H1 (cell line): ENCODE results near the gene P3H4. TPM values are rescaled to one million over a fixed set of nuclear protein-coding genes. Genes with fewer than 3 reads are reported as not detected.

Source experiments
- CTCF ChIA-PET: fragments of 300-600 bp; sonication (Branson Sonifier 250); formaldehyde crosslinking; loops from one replicate; lab custom pipeline; 2021; ENCODE audit not compliant: partially characterized antibody; lab: Charles Lee
- POLR2A ChIA-PET: fragments of 300-600 bp; sonication (Branson Sonifier 250); formaldehyde crosslinking; loops from one replicate; lab custom pipeline; 2021; ENCODE audit warnings: inconsistent platforms; ENCODE audit not compliant: partially characterized antibody; lab: Charles Lee
- DNase-seq, 2 experiments: peaks; one replicate each; pipeline versions ENCODE4 v3.0.0 to v3.0.0-alpha.2; 2010 to 2022; ENCODE audit warnings: low spot score in 2 of 2, low read depth in 1 of 2, mixed read lengths in 1 of 2
- FAIRE-seq: peaks from 2 replicates; lab custom pipeline; 2011; peaks lifted over from hg19 to GRCh38; lab: Jason Lieb, UNC
- H2AFZ ChIP-seq: 2 replicates; pipeline ENCODE4 v1.8.1; 2012; ENCODE audit warnings: low read length, inconsistent platforms
- H2AK5ac ChIP-seq: 2 replicates; pipeline ENCODE4 v1.6.1; 2013; ENCODE audit warnings: low read depth, low read length
- H2BK120ac ChIP-seq: replicated peaks from 2 replicates; pipeline ENCODE3; 2013; ENCODE audit warnings: low read depth, low read length, inconsistent platforms
- H2BK12ac ChIP-seq: 2 replicates; pipeline ENCODE4 v1.6.1; 2013; ENCODE audit warnings: low read depth, low read length
- H2BK15ac ChIP-seq: 2 replicates; pipeline ENCODE4 v1.6.1; 2013; ENCODE audit warnings: low read length
- H2BK20ac ChIP-seq: 2 replicates; pipeline ENCODE4 v1.6.1; 2013; ENCODE audit warnings: low read length
- H2BK5ac ChIP-seq: 2 replicates; pipeline ENCODE4 v1.6.1; 2013; ENCODE audit warnings: low read depth, low read length
- H3K14ac ChIP-seq: 2 replicates; pipeline ENCODE4 v1.6.1; 2013; ENCODE audit warnings: inconsistent platforms; ENCODE audit not compliant: insufficient read length
- H3K18ac ChIP-seq: 2 replicates; pipeline ENCODE4 v1.6.1; 2013; ENCODE audit warnings: low read length; ENCODE audit errors: extremely low read depth
- H3K23ac ChIP-seq: 2 replicates; pipeline ENCODE4 v1.6.1; 2013; ENCODE audit warnings: inconsistent platforms; ENCODE audit not compliant: insufficient read length
- H3K23me2 ChIP-seq: 2 replicates; pipeline ENCODE4 v1.6.1; 2013; ENCODE audit warnings: low read depth, low read length
- H3K27ac ChIP-seq: 2 replicates; pipeline ENCODE4 v1.6.1; 2011; ENCODE audit warnings: low read depth, low read length, inconsistent platforms
- H3K27me3 ChIP-seq, 4 experiments: replicated peaks in 1 of 4; 1 replicate in 1 of 4; 2 replicates in 3 of 4; pipeline versions ENCODE4 v1.6.1 to v1.8.1; 2011 to 2013; ENCODE audit warnings: low read length in 3 of 4, mild to moderate bottlenecking in 3 of 4, inconsistent platforms in 2 of 4, mixed read lengths in 2 of 4, moderate library complexity in 1 of 4; ENCODE audit not compliant: control insufficient read depth in 3 of 4, insufficient read depth in 3 of 4; ENCODE audit errors: extremely low read depth in 1 of 4
- H3K36me3 ChIP-seq, 4 experiments: 2 replicates each; pipeline versions ENCODE4 v1.6.1 to v1.8.1; 2011 to 2013; ENCODE audit warnings: mild to moderate bottlenecking in 4 of 4, low read length in 3 of 4, moderate library complexity in 2 of 4, control low read depth in 1 of 4, inconsistent platforms in 1 of 4; ENCODE audit not compliant: insufficient read depth in 4 of 4, control insufficient read depth in 2 of 4
- H3K4ac ChIP-seq: replicated peaks from 2 replicates; pipeline ENCODE3; 2013; ENCODE audit warnings: low read length, low read depth, mixed read lengths, inconsistent platforms; ENCODE audit not compliant: insufficient read length
- H3K4me1 ChIP-seq, 4 experiments: replicated peaks in 1 of 4; 1 replicate in 1 of 4; 2 replicates in 3 of 4; pipeline versions ENCODE4 v1.6.1 to v1.8.1; 2011 to 2013; ENCODE audit warnings: low read length in 3 of 4, inconsistent platforms in 2 of 4, mixed read lengths in 1 of 4; ENCODE audit not compliant: insufficient read depth in 4 of 4, control insufficient read depth in 3 of 4
- H3K4me2 ChIP-seq, 2 experiments: 2 replicates each; pipeline versions ENCODE4 v1.6.1 to v1.8.1; 2011 to 2013; ENCODE audit warnings: low read depth in 2 of 2, low read length in 2 of 2, control low read depth in 1 of 2, inconsistent platforms in 1 of 2, mild to moderate bottlenecking in 1 of 2; ENCODE audit not compliant: insufficient read depth in 1 of 2
- H3K4me3 ChIP-seq, 4 experiments: fragments of 200-600, 300-600 bp in 1 of 4; sonication (generic), shearing (Covaris generic), sonication (Bioruptor Twin) in 1 of 4; 2 replicates each; pipeline versions ENCODE4 v1.5.1 to v1.8.1; 2011 to 2016; ENCODE audit warnings: low read length in 4 of 4, low read depth in 3 of 4, control low read depth in 2 of 4, inconsistent platforms in 2 of 4, mild to moderate bottlenecking in 2 of 4, mixed read lengths in 1 of 4, moderate library complexity in 1 of 4; ENCODE audit not compliant: insufficient read depth in 2 of 4; ENCODE audit errors: extremely low read depth in 1 of 4
- H3K56ac ChIP-seq: replicated peaks from 2 replicates; pipeline ENCODE3; 2013; ENCODE audit warnings: low read depth, mild to moderate bottlenecking, mixed read lengths, low read length, inconsistent platforms; ENCODE audit not compliant: insufficient read length
- H3K79me1 ChIP-seq: 2 replicates; pipeline ENCODE4 v1.6.1; 2013; ENCODE audit warnings: low read depth, low read length, control low read depth
- H3K79me2 ChIP-seq, 2 experiments: 2 replicates each; pipeline versions ENCODE4 v1.6.1 to v1.8.1; 2012 to 2013; ENCODE audit warnings: low read length in 2 of 2, mild to moderate bottlenecking in 2 of 2, inconsistent platforms in 1 of 2; ENCODE audit not compliant: insufficient read depth in 2 of 2, control insufficient read depth in 1 of 2
- H3K9ac ChIP-seq, 4 experiments: replicated peaks in 1 of 4; 1 replicate in 1 of 4; 2 replicates in 3 of 4; pipeline versions ENCODE4 v1.6.1 to v1.8.1; 2011 to 2013; ENCODE audit warnings: low read depth in 3 of 4, low read length in 3 of 4, control low read depth in 2 of 4, mild to moderate bottlenecking in 2 of 4, moderate library complexity in 2 of 4, inconsistent platforms in 1 of 4; ENCODE audit errors: extremely low read depth in 1 of 4
- H3K9me3 ChIP-seq, 2 experiments: 2 replicates each; pipeline versions ENCODE4 v1.6.1 to v1.8.1; 2012 to 2013; ENCODE audit warnings: mild to moderate bottlenecking in 2 of 2, moderate library complexity in 2 of 2, control low read depth in 1 of 2, inconsistent platforms in 1 of 2, low read depth in 1 of 2, low read length in 1 of 2, mixed read lengths in 1 of 2; ENCODE audit not compliant: insufficient read depth in 2 of 2
- H4K20me1 ChIP-seq, 2 experiments: replicated peaks in 1 of 2; 2 replicates each; pipeline versions ENCODE3 to v1.8.1; 2011 to 2013; ENCODE audit warnings: inconsistent platforms in 2 of 2, low read length in 2 of 2, mild to moderate bottlenecking in 1 of 2; ENCODE audit not compliant: insufficient read depth in 2 of 2, control insufficient read depth in 1 of 2
- H4K5ac ChIP-seq: 2 replicates; pipeline ENCODE4 v1.6.1; 2013; ENCODE audit warnings: low read length, low read depth, mixed read lengths, inconsistent platforms; ENCODE audit not compliant: insufficient read length
- H4K8ac ChIP-seq: 2 replicates; pipeline ENCODE4 v1.8.0; 2013; ENCODE audit warnings: mild to moderate bottlenecking, moderate library complexity, low read length, inconsistent platforms; ENCODE audit not compliant: insufficient read depth; ENCODE audit errors: extremely low read depth
- H4K91ac ChIP-seq: replicated peaks from 2 replicates; pipeline ENCODE3; 2013; ENCODE audit warnings: low read length, mixed read lengths, inconsistent platforms; ENCODE audit not compliant: insufficient read length
- JUND ChIP-seq: IDR thresholded peaks from 2 replicates; pipeline ENCODE4 v1.6.1; 2011; ENCODE audit warnings: mild to moderate bottlenecking, improper control_type of control experiment, low read length
- POLR2A ChIP-seq, 2 experiments: IDR thresholded peaks; 1 replicate in 1 of 2; 2 replicates in 1 of 2; pipeline ENCODE4 v1.6.1; 2011; ENCODE audit warnings: low read depth in 2 of 2, low read length in 2 of 2, mild to moderate bottlenecking in 2 of 2; ENCODE audit errors: control extremely low read depth in 1 of 2
- POLR2AphosphoS5 ChIP-seq: IDR thresholded peaks from 2 replicates; pipeline ENCODE4 v1.6.1; 2011; ENCODE audit warnings: low read depth, low read length
- RBBP5 ChIP-seq: IDR thresholded peaks from 2 replicates; pipeline ENCODE4 v1.7.1; 2012; ENCODE audit warnings: low read depth, mild to moderate bottlenecking, inconsistent platforms, low read length, moderate library complexity, borderline replicate concordance
- SAP30 ChIP-seq: fragments of 300-600 bp; sonication (generic); IDR thresholded peaks from 2 replicates; pipeline ENCODE4 v1.7.1; 2012; ENCODE audit warnings: low read length, moderate library complexity, mild to moderate bottlenecking, inconsistent platforms; ENCODE audit not compliant: insufficient read depth, insufficient replicate concordance
- TCF12 ChIP-seq: IDR thresholded peaks from 2 replicates; pipeline ENCODE4 v1.6.1; 2011; ENCODE audit warnings: low read depth, mild to moderate bottlenecking, low read length
- ZNF274 ChIP-seq: IDR thresholded peaks from 2 replicates; pipeline ENCODE4 v1.7.0; 2012; ENCODE audit warnings: low read length, borderline replicate concordance; ENCODE audit errors: extremely low read depth
- WGBS, 2 experiments: shearing (Covaris generic) in 1 of 2; methylation state at CpG; one replicate each; pipeline versions ENCODE4 v1.1.6 to v1.1.7; 2013 to 2015; ENCODE audit warnings: low lambda C conversion rate in 2 of 2, mixed read lengths in 2 of 2, inconsistent platforms in 1 of 2, low coverage in 1 of 2, missing lambda C conversion rate in 1 of 2; ENCODE audit not compliant: insufficient replicate concordance in 2 of 2, insufficient coverage in 1 of 2, insufficient read length in 1 of 2; ENCODE audit errors: extremely low coverage in 1 of 2, missing lambda C conversion rate in 1 of 2; 5-methylcytosine and 5-hydroxymethylcytosine counted together
- polyA plus RNA-seq, 7 experiments: library from polyadenylated mRNA; depleted of rRNA in 3 of 7; stranded (reverse) in 5 of 7; unstranded in 2 of 7; fragments of >200 nt in 5 of 7; fragments of 200-250 nt in 2 of 7; gene quantifications; 1 replicate in 5 of 7; 2 replicates in 1 of 7; 4 replicates in 1 of 7; pipeline versions ENCODE4 v1.2.1 to v1.2.3, GENCODE V29; 2011 to 2013; ENCODE audit warnings: missing spikeins in 2 of 7, mixed read lengths in 2 of 7
- total RNA-seq: library from RNA; stranded (reverse); fragmentation: NEBNext Ultra II Directional; extraction: Animal tissue kit (Norgen Biotek cat#: 25700); gene quantifications from 2 replicates; pipeline ENCODE4 v1.2.1, GENCODE V29; 2021

The P3H4 gene
- total and polyA plus RNA-seq, 2 of the 8 experiments (the other 6 are each of a cell fraction or from before 2014, with no cell fraction given) = 23.4 to 26.7 TPM

GRCh38 chr17:41800601-41801373 lies 11.0 kb downstream of the P3H4 start:
- Histone ChIP-seq H3K18ac (peak overlapping the region; percentile 68; the same call in 1 of the 2 replicates), H3K79me2 (no peaks in the 10 kb centered on the region), H3K4ac (no peak overlapping the region), H4K5ac (peak overlapping the region; percentile 65), H3K4me1 (peaks cover 5 to 15% (median 10%) of the 10 kb centered on the region in 4 experiments), H2BK5ac (peak overlapping the region; percentile 10; the same call in 1 of the 2 replicates), H3K4me2 (peak overlapping the region; percentile 58 to 71), H3K23ac (no peak overlapping the region), H2BK120ac (no peak overlapping the region), H3K9me3 (no peaks in the 10 kb centered on the region), H4K91ac (peak overlapping the region; percentile 97), H3K56ac (peak overlapping the region; percentile 47), H2BK15ac (peak overlapping the region; percentile 84; the same call in 1 of the 2 replicates), H3K27ac (0 out of 2 replicates have a peak overlapping the region, but pooled peaks have one; percentile 1), H3K4me3 (peak overlapping the region; percentile 3 to 34 (median 14); a peak in 5 of 8 replicates), H2BK12ac (peak overlapping the region; percentile 60; the same call in 1 of the 2 replicates), H4K8ac (peak overlapping the region; percentile 14; the same call in 1 of the 2 replicates), H3K79me1 (no peaks in the 10 kb centered on the region), H3K14ac (no peak overlapping the region), H2AFZ (no peak overlapping the region), H2BK20ac (no peak overlapping the region), H3K9ac (no peak overlapping the region), H3K27me3 (no peaks in the 10 kb centered on the region), H3K36me3 (peaks cover 0 to 3% (median 0%) of the 10 kb centered on the region in 4 experiments; a peak in 1 of 8 replicates), H4K20me1 (no peaks in the 10 kb centered on the region), H2AK5ac (peak overlapping the region; percentile 65; the same call in 1 of the 2 replicates), H3K23me2 (peaks cover 2% of the 10 kb centered on the region; the same call in 1 of the 2 replicates)
- 21% methylated on average over 18 of the region's 18 CpGs; no CpG with 5 or more reads in 1 of the 2 experiments for WGBS, 2 experiments
- TF ChIP-seq TCF12 (peak; percentile 85), POLR2A (IDR thresholded peaks at IDR 0.05; ENCODE audit: control extremely low read depth in 1 of 2, low read depth in 2 of 2, low read length in 2 of 2) (peak in 1 of 2 experiments; percentile 39; a peak in 2 of 3 replicates), SAP30 (peak; percentile 47), ZNF274 (no peak), JUND (peak; percentile 64), POLR2AphosphoS5 (0 out of 2 replicates have a peak, but pooled peaks have one; percentile 14), RBBP5 (no peak)
- peak; percentile 87 to 92 for DNase-seq
- ChIA-PET CTCF (interaction anchor here (0.8 to 10.9 kb wide), 30 partner anchors 8 to 1452 kb away, joined by 3 to 149 read pairs (median 6); partner anchors contain the start of genes DNAJC7, FKBP10, JUP and P3H4), POLR2A (interaction anchor here (0.7 to 6.9 kb wide), 17 partner anchors 8 to 111 kb away, joined by 3 to 71 read pairs (median 5); partner anchors contain the start of genes EIF1, FKBP10, HAP1 and JUP)
- FAIRE-seq = peak; percentile 55
